Dendritic cell treated with granulocyte-macrophage colony-stimulating factor and Interleukin-4, amounts not matched to agents 40 ng/mL and 50 ng/mL, for 4 days (primary cell): ENCODE results near the gene ADGRB3.

Source experiments
- H3K27ac Mint-ChIP-seq: one replicate; pipeline ENCODE4 v1.8.0; 2022; ENCODE audit warnings: mild to moderate bottlenecking, mixed read lengths
- H3K27me3 Mint-ChIP-seq: one replicate; pipeline ENCODE4 v1.8.0; 2022; ENCODE audit warnings: mild to moderate bottlenecking, mixed read lengths
- H3K36me3 Mint-ChIP-seq: one replicate; pipeline ENCODE4 v1.8.0; 2022; ENCODE audit warnings: low read depth, mixed read lengths
- H3K4me1 Mint-ChIP-seq: one replicate; pipeline ENCODE4 v1.8.0; 2022; ENCODE audit warnings: low read depth, mixed read lengths
- H3K4me3 Mint-ChIP-seq: one replicate; pipeline ENCODE4 v1.8.0; 2022; ENCODE audit warnings: mild to moderate bottlenecking, moderate library complexity, mixed read lengths
- H3K9me3 Mint-ChIP-seq: one replicate; pipeline ENCODE4 v1.8.0; 2022; ENCODE audit warnings: mixed read lengths
- intact Hi-C: fragments of 100-400 bp; cut with micrococcal nuclease; formaldehyde crosslinking; loops from one replicate; pipeline ENCODE4 v1.15.0; 2022

Gene ADGRB3

GRCh38 chr6:69181964-69182363 lies 546.9 kb downstream of the ADGRB3 start:
- H3K27me3 Mint-ChIP-seq = no peaks in the 10 kb centered on the region
- H3K4me3 Mint-ChIP-seq = no peak overlapping the region
- no peak overlapping the region for H3K27ac Mint-ChIP-seq
- no peaks in the 10 kb centered on the region for H3K4me1 Mint-ChIP-seq
- no peaks in the 10 kb centered on the region for H3K36me3 Mint-ChIP-seq
- peaks cover 11% of the 10 kb centered on the region for H3K9me3 Mint-ChIP-seq
- intact Hi-C loops = no loop called here

DNA sequence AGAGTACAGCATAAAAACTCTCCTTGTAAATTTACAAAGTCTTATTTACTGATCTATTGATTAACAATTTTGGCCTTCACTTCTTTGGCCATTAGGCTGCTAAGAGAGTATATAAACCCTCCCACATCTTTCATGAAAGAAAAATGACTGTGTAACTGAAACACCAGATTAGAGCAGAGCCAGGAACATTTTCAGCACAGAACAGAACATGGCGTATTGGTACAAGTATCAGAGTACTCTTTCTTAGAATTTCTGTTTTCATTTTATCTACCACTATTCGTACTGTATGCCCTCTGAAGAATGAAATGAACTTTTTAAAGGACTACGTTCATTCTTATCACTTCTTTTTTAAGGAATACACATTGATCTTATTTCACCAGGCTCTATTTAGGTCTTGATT lies 550.2 kb downstream of the ADGRB3 start:
- no peaks in the 10 kb centered on the region for H3K4me1 Mint-ChIP-seq
- H3K4me3 Mint-ChIP-seq = no peak overlapping the region
- H3K9me3 Mint-ChIP-seq = peaks cover 6% of the 10 kb centered on the region
- H3K27ac Mint-ChIP-seq = no peak overlapping the region
- intact Hi-C loops = no loop called here
- H3K36me3 Mint-ChIP-seq = no peaks in the 10 kb centered on the region
- H3K27me3 Mint-ChIP-seq = no peaks in the 10 kb centered on the region

DNA sequence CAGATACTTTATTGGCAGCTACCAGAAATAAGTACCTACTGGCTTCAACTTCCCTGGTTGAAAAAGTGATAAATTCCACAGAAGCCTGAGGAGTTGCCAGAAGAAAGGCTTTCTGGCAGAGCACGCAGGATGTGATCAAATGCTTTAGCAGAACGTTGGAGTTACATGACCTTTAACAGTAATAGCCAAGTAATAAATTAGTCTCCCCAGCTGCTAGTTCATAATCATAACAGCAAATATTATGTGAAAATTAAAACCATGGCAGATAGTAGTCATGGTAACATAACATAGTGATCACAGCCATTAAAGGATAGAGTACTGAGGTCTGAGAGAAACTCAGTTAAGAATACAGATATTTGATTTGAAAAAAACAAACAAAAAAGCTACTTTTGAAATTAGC lies 567.7 kb downstream of the ADGRB3 start:
- no peaks in the 10 kb centered on the region for H3K9me3 Mint-ChIP-seq
- no peak overlapping the region for H3K27ac Mint-ChIP-seq
- H3K36me3 Mint-ChIP-seq = no peaks in the 10 kb centered on the region
- H3K27me3 Mint-ChIP-seq = no peaks in the 10 kb centered on the region
- no peak overlapping the region for H3K4me3 Mint-ChIP-seq
- intact Hi-C loops = no loop called here
- no peaks in the 10 kb centered on the region for H3K4me1 Mint-ChIP-seq

- no peak overlapping the region for H3K27ac Mint-ChIP-seq
- no peaks in the 10 kb centered on the region for H3K27me3 Mint-ChIP-seq
- H3K9me3 Mint-ChIP-seq = no peaks in the 10 kb centered on the region
- intact Hi-C loops = no loop called here
- H3K4me1 Mint-ChIP-seq = no peaks in the 10 kb centered on the region
- H3K36me3 Mint-ChIP-seq = no peaks in the 10 kb centered on the region
- no peak overlapping the region for H3K4me3 Mint-ChIP-seq
Observed at GRCh38 chr6:69216127-69216526, 581.0 kb downstream of the ADGRB3 start.

DNA sequence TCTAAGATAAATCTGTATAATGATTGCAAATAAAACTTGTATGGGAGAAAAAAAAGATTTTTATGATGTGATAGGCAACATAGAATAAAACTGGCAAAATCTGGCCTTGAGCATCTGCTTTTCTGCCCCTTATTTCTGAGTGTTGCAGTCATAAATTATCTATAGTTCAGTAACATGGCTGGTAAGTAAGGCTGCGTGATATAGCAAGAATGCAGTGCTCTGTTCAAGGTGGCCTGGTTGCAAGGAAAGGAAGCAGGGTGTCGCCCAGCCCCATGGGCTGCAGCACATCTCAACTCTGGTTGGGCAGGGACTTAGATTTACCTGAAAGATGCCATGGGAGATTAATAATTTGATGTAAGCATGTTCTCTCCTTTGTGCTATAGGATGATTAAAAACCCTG lies 582.3 kb downstream of the ADGRB3 start:
- intact Hi-C loops = no loop called here
- no peaks in the 10 kb centered on the region for H3K4me1 Mint-ChIP-seq

GRCh38 chr6:69220375-69220774 lies 585.3 kb downstream of the ADGRB3 start:
- Mint-ChIP-seq H3K4me3 (no peak overlapping the region), H3K27me3 (no peaks in the 10 kb centered on the region), H3K27ac (no peak overlapping the region), H3K36me3 (no peaks in the 10 kb centered on the region), H3K4me1 (no peaks in the 10 kb centered on the region), H3K9me3 (no peaks in the 10 kb centered on the region)
- intact Hi-C loops = no loop called here

More for the DNA sequence above, 582.3 kb downstream of the ADGRB3 start:
- Mint-ChIP-seq H3K36me3 (no peaks in the 10 kb centered on the region), H3K4me3 (no peak overlapping the region), H3K27me3 (no peaks in the 10 kb centered on the region), H3K27ac (no peak overlapping the region), H3K9me3 (no peaks in the 10 kb centered on the region)

- H3K27ac Mint-ChIP-seq = no peak overlapping the region
- peaks cover 4% of the 10 kb centered on the region for H3K27me3 Mint-ChIP-seq
- no peaks in the 10 kb centered on the region for H3K36me3 Mint-ChIP-seq
- intact Hi-C loops = no loop called here
- no peaks in the 10 kb centered on the region for H3K4me1 Mint-ChIP-seq
- no peaks in the 10 kb centered on the region for H3K9me3 Mint-ChIP-seq
- no peak overlapping the region for H3K4me3 Mint-ChIP-seq
Observed at GRCh38 chr6:69232008-69232407, 596.9 kb downstream of the ADGRB3 start.

- Mint-ChIP-seq H3K4me3 (no peak overlapping the region), H3K27me3 (peaks cover 4% of the 10 kb centered on the region), H3K36me3 (no peaks in the 10 kb centered on the region), H3K4me1 (no peaks in the 10 kb centered on the region), H3K27ac (no peak overlapping the region), H3K9me3 (no peaks in the 10 kb centered on the region)
- intact Hi-C loops = no loop called here
Observed at GRCh38 chr6:69232496-69232895, 597.4 kb downstream of the ADGRB3 start.

GRCh38 chr6:69232911-69233448 lies 597.9 kb downstream of the ADGRB3 start:
- intact Hi-C loops = no loop called here
- no peaks in the 10 kb centered on the region for H3K4me1 Mint-ChIP-seq
- peaks cover 4% of the 10 kb centered on the region for H3K27me3 Mint-ChIP-seq
- no peaks in the 10 kb centered on the region for H3K9me3 Mint-ChIP-seq
- H3K27ac Mint-ChIP-seq = no peak overlapping the region
- H3K36me3 Mint-ChIP-seq = no peaks in the 10 kb centered on the region
- H3K4me3 Mint-ChIP-seq = no peak overlapping the region

GRCh38 chr6:69238067-69238466 lies 603.0 kb downstream of the ADGRB3 start:
- no peaks in the 10 kb centered on the region for H3K9me3 Mint-ChIP-seq
- peaks cover 2% of the 10 kb centered on the region for H3K27me3 Mint-ChIP-seq
- no peaks in the 10 kb centered on the region for H3K36me3 Mint-ChIP-seq
- H3K27ac Mint-ChIP-seq = no peak overlapping the region
- no peak overlapping the region for H3K4me3 Mint-ChIP-seq
- H3K4me1 Mint-ChIP-seq = no peaks in the 10 kb centered on the region
- intact Hi-C loops = no loop called here

GRCh38 chr6:69246983-69247382 lies 611.9 kb downstream of the ADGRB3 start:
- H3K4me3 Mint-ChIP-seq = no peak overlapping the region
- no peaks in the 10 kb centered on the region for H3K4me1 Mint-ChIP-seq

DNA sequence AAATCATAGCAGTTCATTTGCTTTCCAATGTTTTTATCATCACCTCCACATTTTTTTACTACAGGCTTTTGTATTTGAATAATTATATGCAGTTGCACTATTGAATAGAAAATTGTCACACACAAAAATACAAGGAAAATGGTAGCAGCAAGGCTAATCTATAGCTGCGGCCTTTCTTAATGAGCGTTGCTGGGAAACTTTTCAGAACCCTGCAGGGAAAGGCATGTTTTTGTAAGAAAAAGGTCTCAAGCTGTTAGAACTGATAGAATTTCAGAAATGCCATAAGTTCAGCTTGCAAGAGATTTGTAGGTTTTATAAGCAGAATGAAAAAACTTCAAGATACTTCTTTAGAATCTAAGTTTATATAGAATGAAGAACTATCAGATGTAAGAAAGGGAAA lies 625.9 kb downstream of the ADGRB3 start:
- no peaks in the 10 kb centered on the region for H3K4me1 Mint-ChIP-seq
- no peak overlapping the region for H3K4me3 Mint-ChIP-seq
- H3K27me3 Mint-ChIP-seq = no peaks in the 10 kb centered on the region
- intact Hi-C loops = no loop called here
- no peak overlapping the region for H3K27ac Mint-ChIP-seq
- H3K9me3 Mint-ChIP-seq = peaks cover 14% of the 10 kb centered on the region
- no peaks in the 10 kb centered on the region for H3K36me3 Mint-ChIP-seq

More at GRCh38 chr6:69246983-69247382, 611.9 kb downstream of the ADGRB3 start:
- no peaks in the 10 kb centered on the region for H3K27me3 Mint-ChIP-seq
- no peak overlapping the region for H3K27ac Mint-ChIP-seq
- H3K36me3 Mint-ChIP-seq = no peaks in the 10 kb centered on the region
- H3K9me3 Mint-ChIP-seq = no peaks in the 10 kb centered on the region
- intact Hi-C loops = no loop called here

DNA sequence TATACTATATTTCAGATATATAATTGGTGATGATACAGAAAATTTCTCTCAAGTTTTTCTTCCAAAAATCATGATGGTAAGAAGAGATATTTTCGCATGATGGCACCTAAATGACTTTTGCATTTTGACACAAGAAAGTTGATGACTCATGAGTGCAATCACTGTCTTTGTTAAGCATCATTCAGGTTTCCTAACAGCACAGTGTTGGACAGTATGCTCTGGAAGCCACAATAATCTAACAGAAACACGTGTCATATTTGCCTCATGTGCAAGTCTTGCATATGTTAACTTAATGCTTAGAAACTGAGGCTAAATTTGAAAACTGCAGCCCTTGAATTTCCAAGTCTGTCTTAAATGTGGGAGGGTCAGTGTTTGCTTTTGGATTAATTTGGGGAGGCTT lies 628.2 kb downstream of the ADGRB3 start:
- Mint-ChIP-seq H3K9me3 (peaks cover 4% of the 10 kb centered on the region), H3K4me3 (no peak overlapping the region)

GRCh38 chr6:69265090-69265489 lies 630.0 kb downstream of the ADGRB3 start:
- no peaks in the 10 kb centered on the region for H3K9me3 Mint-ChIP-seq
- no peak overlapping the region for H3K27ac Mint-ChIP-seq
- H3K27me3 Mint-ChIP-seq = no peaks in the 10 kb centered on the region
- H3K4me1 Mint-ChIP-seq = no peaks in the 10 kb centered on the region
- H3K36me3 Mint-ChIP-seq = no peaks in the 10 kb centered on the region
- intact Hi-C loops = no loop called here
- H3K4me3 Mint-ChIP-seq = no peak overlapping the region

More for the DNA sequence above, 628.2 kb downstream of the ADGRB3 start:
- Mint-ChIP-seq H3K36me3 (no peaks in the 10 kb centered on the region), H3K27me3 (no peaks in the 10 kb centered on the region), H3K27ac (no peak overlapping the region), H3K4me1 (no peaks in the 10 kb centered on the region)
- intact Hi-C loops = no loop called here

GRCh38 chr6:69265706-69266105 lies 630.6 kb downstream of the ADGRB3 start:
- Mint-ChIP-seq H3K4me3 (no peak overlapping the region), H3K36me3 (no peaks in the 10 kb centered on the region), H3K27ac (no peak overlapping the region), H3K27me3 (no peaks in the 10 kb centered on the region), H3K4me1 (no peaks in the 10 kb centered on the region), H3K9me3 (no peaks in the 10 kb centered on the region)
- intact Hi-C loops = no loop called here
